Testis (tissue), 2 donors: ENCODE results near the gene C5.

ENCODE experiments used
- POLR2A ChIP-seq: fragments of 450-650 bp; IDR thresholded peaks from one replicate; pipeline ENCODE4 v1.6.1; 2017; ENCODE audit warnings: antibody characterized with exemption, mild to moderate bottlenecking, moderate library complexity
- TF ChIP-seq, protein P1 (sequence below), 3 experiments: fragments of 450-650 bp in 2 of 3; fragments of 200-600 bp in 1 of 3; sonication (generic) in 1 of 3; IDR thresholded peaks; one replicate each; pipeline ENCODE4 v1.5.1; 2016 to 2019; ENCODE audit warnings: antibody characterized with exemption in 3 of 3, mild to moderate bottlenecking in 2 of 3, moderate library complexity in 1 of 3

DNA sequence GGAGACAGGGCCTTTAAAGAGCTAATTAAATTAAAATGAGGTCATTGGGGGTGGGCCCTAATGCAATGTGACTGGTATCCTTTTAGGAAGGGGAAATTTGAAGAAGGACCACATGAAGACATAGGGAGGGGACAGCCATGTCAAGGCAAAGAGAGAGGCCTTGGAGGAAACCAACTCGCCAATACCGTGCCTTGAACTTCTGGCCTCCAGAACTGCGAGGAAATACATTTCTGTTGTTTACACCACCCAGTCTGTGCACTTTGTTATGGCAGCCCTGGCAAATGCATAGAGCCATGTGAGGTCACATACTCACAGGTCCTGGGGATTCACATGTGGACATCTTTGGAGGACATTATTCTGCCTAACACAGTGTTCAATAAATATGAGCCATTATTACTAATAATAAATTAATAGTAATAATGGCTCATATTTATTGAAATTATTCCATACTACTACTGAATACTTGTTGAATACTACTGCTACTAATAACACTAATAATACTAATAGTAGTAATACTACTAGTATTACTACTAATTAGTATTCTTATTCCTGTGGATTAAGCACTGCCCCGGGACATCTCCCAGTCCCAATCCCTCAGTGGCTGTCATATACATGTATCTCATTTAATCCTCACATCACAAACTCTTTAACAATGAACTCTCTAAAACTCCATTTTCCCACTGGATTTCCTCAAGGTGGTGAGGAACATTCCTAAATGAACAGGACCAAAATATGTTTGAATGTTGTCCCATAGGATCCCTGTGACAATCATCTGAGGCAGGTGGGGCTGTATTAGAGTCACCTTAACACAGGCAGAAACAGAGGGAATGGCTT lies 131.9 kb downstream of the C5 start:
- TF ChIP-seq, protein P1, sequence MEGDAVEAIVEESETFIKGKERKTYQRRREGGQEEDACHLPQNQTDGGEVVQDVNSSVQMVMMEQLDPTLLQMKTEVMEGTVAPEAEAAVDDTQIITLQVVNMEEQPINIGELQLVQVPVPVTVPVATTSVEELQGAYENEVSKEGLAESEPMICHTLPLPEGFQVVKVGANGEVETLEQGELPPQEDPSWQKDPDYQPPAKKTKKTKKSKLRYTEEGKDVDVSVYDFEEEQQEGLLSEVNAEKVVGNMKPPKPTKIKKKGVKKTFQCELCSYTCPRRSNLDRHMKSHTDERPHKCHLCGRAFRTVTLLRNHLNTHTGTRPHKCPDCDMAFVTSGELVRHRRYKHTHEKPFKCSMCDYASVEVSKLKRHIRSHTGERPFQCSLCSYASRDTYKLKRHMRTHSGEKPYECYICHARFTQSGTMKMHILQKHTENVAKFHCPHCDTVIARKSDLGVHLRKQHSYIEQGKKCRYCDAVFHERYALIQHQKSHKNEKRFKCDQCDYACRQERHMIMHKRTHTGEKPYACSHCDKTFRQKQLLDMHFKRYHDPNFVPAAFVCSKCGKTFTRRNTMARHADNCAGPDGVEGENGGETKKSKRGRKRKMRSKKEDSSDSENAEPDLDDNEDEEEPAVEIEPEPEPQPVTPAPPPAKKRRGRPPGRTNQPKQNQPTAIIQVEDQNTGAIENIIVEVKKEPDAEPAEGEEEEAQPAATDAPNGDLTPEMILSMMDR (IDR thresholded peaks at IDR 0.05): no peak
- no peak for TF ChIP-seq POLR2A
